Aorta (tissue), 5 donors: ENCODE measurements around the gene TOM1L2. TPM values are rescaled to one million over a fixed set of nuclear protein-coding genes. Genes with fewer than 3 reads are reported as not detected.

Experiments
- ATAC-seq: fragments of 200-7000 bp; cut with Tn5 transposase; one replicate; pipeline ENCODE4 v1.9.1; 2022; ENCODE audit warnings: moderate library complexity; ENCODE audit not compliant: low FRiP score
- DNase-seq, 2 donors: peaks; one replicate each; pipeline ENCODE4 v3.0.0-alpha.2; 2020
- H3K27ac ChIP-seq, 2 donors: one replicate each; pipeline ENCODE4 v1.5.1; 2013; ENCODE audit warnings: low read length in 2 of 2, mild to moderate bottlenecking in 2 of 2, moderate library complexity in 2 of 2, control low read depth in 1 of 2, inconsistent platforms in 1 of 2, low read depth in 1 of 2
- H3K27me3 ChIP-seq, 2 donors: one replicate each; pipeline ENCODE4 v1.6.1; 2013; ENCODE audit warnings: control low read depth in 1 of 2, low read length in 1 of 2, mild to moderate bottlenecking in 1 of 2, moderate library complexity in 1 of 2; ENCODE audit not compliant: insufficient read depth in 2 of 2, control insufficient read depth in 1 of 2
- H3K36me3 ChIP-seq, 2 donors: one replicate each; pipeline ENCODE4 v1.6.1; 2013; ENCODE audit warnings: control low read depth in 1 of 2, low read length in 1 of 2, mild to moderate bottlenecking in 1 of 2; ENCODE audit not compliant: insufficient read depth in 2 of 2, control insufficient read depth in 1 of 2
- H3K4me1 ChIP-seq, 2 donors: one replicate each; pipeline ENCODE4 v1.6.1; 2013; ENCODE audit warnings: low read length in 2 of 2, control low read depth in 1 of 2, mild to moderate bottlenecking in 1 of 2, moderate library complexity in 1 of 2; ENCODE audit not compliant: insufficient read depth in 2 of 2, control insufficient read depth in 1 of 2
- H3K4me3 ChIP-seq, 2 donors: one replicate each; pipeline ENCODE4 v1.5.1; 2013; ENCODE audit warnings: low read length in 2 of 2, control low read depth in 1 of 2, mild to moderate bottlenecking in 1 of 2
- H3K9me3 ChIP-seq: one replicate; pipeline ENCODE4 v1.6.1; 2013; ENCODE audit warnings: mild to moderate bottlenecking, low read length; ENCODE audit not compliant: control insufficient read depth
- WGBS, 2 donors: extraction: QIAGEN DNeasy Blood & Tissue Kit; methylation state at CpG; one replicate each; pipeline ENCODE4 v1.1.7; 2013; 5-methylcytosine and 5-hydroxymethylcytosine counted together
- intact Hi-C, 2 donors: fragments of 100-400 bp; cut with DNase I; formaldehyde crosslinking; loops; one replicate each; pipeline versions ENCODE4 v1.14.2 to v1.15.0; 2022
- polyA plus RNA-seq, 2 donors: library from polyadenylated mRNA; stranded (reverse); fragments of 200-250 nt; gene quantifications; one replicate each; pipeline ENCODE4 v1.2.3, GENCODE V29; 2013
- total RNA-seq, 2 donors: library from RNA; stranded (reverse); fragmentation: NEBNext Ultra II Directional; extraction: Animal tissue kit (Norgen Biotek cat#: 25700); gene quantifications; one replicate each; pipeline ENCODE4 v1.2.1, GENCODE V29; 2021
- donor health status: healthy with polysubstance abuse.
- donor health status: Bipolar disorder and iron deficiency.
- donor health status: DM: no; HTN: no; CAD: no.
- donor health status: DM: no; HTN: no; CAD: no.
- donor health status: DM: yes; HTN: yes; CAD: no.

The TOM1L2 gene
- total and polyA plus RNA-seq, 4 donors: 11.9 to 74.9 (median 54.8) TPM

GRCh38 chr17:17837966-17838962, 133.9 kb downstream of the TOM1L2 start:
- ATAC-seq: no peak
- 82% methylated on average over 11 of the region's 11 CpGs for WGBS, 2 donors
- no peaks in the 10 kb centered on the region for H3K27me3 ChIP-seq
- no peaks in the 10 kb centered on the region for H3K4me1 ChIP-seq
- H3K27ac ChIP-seq: no peak overlapping the region
- intact Hi-C loops: no loop called here
- H3K36me3 ChIP-seq: no peaks in the 10 kb centered on the region
- H3K9me3 ChIP-seq: no peaks in the 10 kb centered on the region
- no peak overlapping the region for H3K4me3 ChIP-seq
- DNase-seq: peak in 1 of 2 donors; percentile 84

DNA sequence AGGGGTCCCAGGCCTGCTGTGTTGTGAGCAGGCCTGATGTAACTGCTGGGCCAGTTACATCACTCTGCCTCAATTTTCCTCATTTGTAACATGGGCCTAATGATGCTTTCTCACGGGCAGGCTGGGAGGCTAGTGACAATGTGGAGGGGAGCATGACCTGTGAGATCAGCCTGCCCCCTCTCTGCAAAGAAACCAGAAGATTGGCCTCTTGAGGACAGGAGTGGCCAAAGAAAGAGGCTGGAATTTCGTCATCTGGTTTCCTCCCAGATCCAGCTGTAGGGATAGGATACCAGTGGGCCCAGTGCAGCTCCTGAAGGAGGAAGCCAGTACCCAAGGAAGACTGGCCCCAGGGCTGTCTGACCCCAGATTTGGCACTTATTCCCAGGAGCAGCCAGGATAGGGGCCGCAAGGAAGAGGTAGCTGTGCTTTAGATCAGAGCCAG, 134.8 kb downstream of the TOM1L2 start:
- intact Hi-C loops: no loop called here
- H3K9me3 ChIP-seq: no peaks in the 10 kb centered on the region
- H3K27ac ChIP-seq: peak overlapping the region in 1 of 2 donors; percentile 28
- H3K4me3 ChIP-seq: no peak overlapping the region
- ATAC-seq (peak; percentile 17), DNase-seq (peak in 1 of 2 donors; percentile 72)
- H3K4me1 ChIP-seq: no peaks in the 10 kb centered on the region
- H3K27me3 ChIP-seq: no peaks in the 10 kb centered on the region
- H3K36me3 ChIP-seq: no peaks in the 10 kb centered on the region
- 75 to 85% methylated on average over 3 of the region's 3 CpGs for WGBS, 2 donors

DNA sequence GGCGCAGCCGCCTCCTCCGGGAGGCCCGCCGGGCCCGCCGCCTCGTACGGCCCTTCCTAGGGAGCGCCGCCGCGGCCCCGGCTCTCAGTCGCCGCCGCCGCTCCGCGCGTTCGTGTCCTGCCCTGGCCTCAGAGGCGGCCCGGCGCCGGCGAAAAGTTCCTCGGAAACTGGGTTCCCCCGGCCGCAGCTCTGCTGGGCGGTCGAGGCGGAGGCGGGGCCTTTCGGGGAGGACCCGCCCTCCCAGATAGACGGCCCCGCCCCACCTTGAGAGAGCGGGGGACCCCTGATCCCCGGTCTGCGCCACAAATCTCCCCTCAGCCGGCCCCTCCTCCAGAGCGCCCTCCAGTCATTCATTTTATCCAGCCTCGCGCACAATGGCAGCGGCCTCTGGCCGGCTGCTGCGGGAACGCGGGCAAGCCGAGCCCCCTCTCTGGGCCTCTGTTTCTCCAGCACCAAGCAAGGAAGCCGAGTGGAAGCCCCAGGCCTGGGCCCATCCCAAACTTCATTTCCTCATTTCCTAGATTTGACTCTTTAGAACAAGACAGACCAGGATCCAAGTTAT, 135.3 kb downstream of the TOM1L2 start, which contains the start of gene SREBF1:
TSS of gene SREBF1 (minus strand) at position 169 of the 562 bp plus-strand sequence. CDS start 169 bp downstream, outside the sequence.
- H3K4me3 ChIP-seq: peak within 1 kb of the TSS; percentile 40 to 73
- peak within 1 kb of the TSS in 1 of 2 donors; percentile 92 for H3K27ac ChIP-seq
- 16 to 25% methylated on average over 33 to 52 of the region's 52 CpGs for WGBS, 2 donors
- DNase-seq (peak; percentile 83 to 87), ATAC-seq (peak; percentile 40)
- no peaks in the 10 kb centered on the region for H3K4me1 ChIP-seq
- no peaks in the 10 kb centered on the region for H3K9me3 ChIP-seq
- H3K36me3 ChIP-seq: no peaks in the 10 kb centered on the region
- intact Hi-C loops: no loop called here
- H3K27me3 ChIP-seq: no peaks in the 10 kb centered on the region

GRCh38 chr17:17836250-17836817, 135.9 kb downstream of the TOM1L2 start:
- DNase-seq: peak; percentile 99 to 100
- Histone ChIP-seq H3K27me3 (no peaks in the 10 kb centered on the region), H3K4me3 (peak overlapping the region; percentile 40 to 73), H3K36me3 (no peaks in the 10 kb centered on the region), H3K9me3 (no peaks in the 10 kb centered on the region), H3K4me1 (no peaks in the 10 kb centered on the region), H3K27ac (peak overlapping the region in 1 of 2 donors; percentile 92)
- WGBS, 2 donors: 0% methylated on average over 54 to 69 of the region's 69 CpGs
- intact Hi-C loops: no loop called here
- ATAC-seq: peak; percentile 93

DNA sequence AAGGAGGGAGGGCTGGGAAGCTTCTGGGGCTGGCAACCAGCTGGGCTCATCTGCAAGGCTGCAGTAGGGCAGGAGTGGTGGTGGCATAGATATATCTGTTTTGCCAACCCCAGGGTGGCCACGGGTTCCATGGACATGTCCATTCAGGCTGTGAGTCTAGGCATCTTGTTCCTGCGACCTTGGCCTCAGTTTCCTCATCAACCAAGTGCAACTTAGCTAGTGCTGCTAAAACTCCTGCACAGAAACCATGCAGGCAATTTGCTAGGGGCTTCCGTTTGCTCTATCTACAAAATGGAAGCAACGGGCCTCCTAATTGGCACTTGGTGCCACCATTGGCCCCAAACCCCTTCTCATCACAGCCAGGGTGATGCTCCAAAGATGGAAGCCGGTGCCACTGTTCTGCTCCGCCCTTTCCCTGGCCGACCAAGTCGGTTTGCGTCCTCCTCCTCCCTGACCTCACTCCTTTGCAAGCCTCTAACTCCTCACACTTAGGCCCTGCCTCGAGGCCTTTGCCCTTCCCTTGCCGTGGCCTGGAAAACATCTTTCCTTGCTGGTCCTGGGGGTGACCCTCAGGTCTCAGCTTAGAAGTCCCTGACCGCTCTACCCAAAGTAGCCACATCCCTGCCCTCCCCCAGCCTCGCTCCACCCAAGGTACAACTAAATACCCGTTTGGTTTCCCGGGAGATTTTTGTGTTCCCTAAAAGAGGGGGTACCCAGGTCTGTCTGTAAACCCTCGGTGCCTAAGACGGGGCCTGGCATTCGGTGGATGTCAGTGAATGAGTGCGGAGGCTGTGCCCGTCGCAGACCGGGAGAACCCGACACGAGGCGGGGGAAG, 136.6 kb downstream of the TOM1L2 start:
- ATAC-seq (no peak), DNase-seq (no peak)
- Histone ChIP-seq H3K27me3 (no peaks in the 10 kb centered on the region), H3K27ac (peak overlapping the region in 1 of 2 donors; percentile 41), H3K9me3 (no peaks in the 10 kb centered on the region), H3K36me3 (no peaks in the 10 kb centered on the region), H3K4me1 (no peaks in the 10 kb centered on the region), H3K4me3 (no peak overlapping the region)
- WGBS, 2 donors: 33 to 34% methylated on average over 25 of the region's 25 CpGs
- intact Hi-C loops: no loop called here

DNA sequence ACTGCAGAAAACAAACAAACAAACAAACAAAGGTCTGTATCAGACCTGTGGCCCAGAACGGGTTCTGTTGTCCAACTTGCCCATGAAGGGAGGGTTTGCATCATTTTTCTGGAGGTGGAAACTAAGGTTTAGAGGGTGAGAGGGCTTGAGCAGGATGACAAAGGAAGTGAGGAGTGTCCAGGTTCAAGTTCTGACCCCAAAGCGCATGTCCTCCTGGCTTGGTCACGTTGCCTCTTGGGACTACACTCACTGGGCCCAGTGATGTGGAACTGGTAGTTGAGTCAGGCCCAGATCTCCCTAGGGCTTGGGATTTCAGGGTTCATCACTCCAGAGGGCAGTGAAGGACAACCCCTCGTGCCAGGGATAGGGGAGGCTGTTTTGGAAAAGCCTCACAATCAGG, 137.2 kb downstream of the TOM1L2 start:
- no peaks in the 10 kb centered on the region for H3K27me3 ChIP-seq
- 86 to 89% methylated on average over 4 of the region's 4 CpGs for WGBS, 2 donors
- ATAC-seq (no peak), DNase-seq (no peak)
- no peaks in the 10 kb centered on the region for H3K9me3 ChIP-seq
- H3K4me3 ChIP-seq: no peak overlapping the region
- H3K4me1 ChIP-seq: no peaks in the 10 kb centered on the region
- no peak overlapping the region for H3K27ac ChIP-seq
- intact Hi-C loops: no loop called here
- H3K36me3 ChIP-seq: no peaks in the 10 kb centered on the region

GRCh38 chr17:17833658-17834357, 138.4 kb downstream of the TOM1L2 start:
- Histone ChIP-seq H3K36me3 (no peaks in the 10 kb centered on the region), H3K27ac (no peak overlapping the region), H3K4me1 (no peaks in the 10 kb centered on the region), H3K4me3 (no peak overlapping the region), H3K9me3 (no peaks in the 10 kb centered on the region), H3K27me3 (no peaks in the 10 kb centered on the region)
- DNase-seq: no peak
- no peak for ATAC-seq
- 74 to 86% methylated on average over 8 of the region's 8 CpGs for WGBS, 2 donors
- intact Hi-C loops: no loop called here

- 93 to 96% methylated on average over 2 of the region's 2 CpGs for WGBS, 2 donors
- intact Hi-C loops: no loop called here
- Histone ChIP-seq H3K27ac (no peak overlapping the region), H3K9me3 (no peaks in the 10 kb centered on the region), H3K27me3 (no peaks in the 10 kb centered on the region), H3K4me1 (no peaks in the 10 kb centered on the region), H3K4me3 (no peak overlapping the region), H3K36me3 (no peaks in the 10 kb centered on the region)
- ATAC-seq: no peak
- DNase-seq: no peak
These were observed 140.2 kb downstream of the TOM1L2 start for GRCh38 chr17:17832032-17832363.
